Measurements from ENCODE around the gene ASXL1.

ASXL1 gene

GRCh38 chr20:32466739-32467505, 108.8 kb downstream of the ASXL1 start:
- DNase-seq (ENCODE audit: low spot score in 2 of 2) = no peak
- Mint-ChIP-seq H3K36me3 (no peaks in the 10 kb centered on the region), H3K4me3 (peak overlapping the region; percentile 50), H3K4me1 (peaks cover 19% of the 10 kb centered on the region), H3K9me3 (no peaks in the 10 kb centered on the region), H3K27me3 (no peaks in the 10 kb centered on the region), H3K27ac (no peak overlapping the region)
- ATAC-seq (ENCODE audit: low read depth) = no peak

- DNase-seq (ENCODE audit: low spot score in 2 of 2) (no peak), ATAC-seq (ENCODE audit: low read depth) (no peak)
- Mint-ChIP-seq H3K36me3 (no peaks in the 10 kb centered on the region), H3K4me1 (peaks cover 19% of the 10 kb centered on the region), H3K4me3 (peak overlapping the region; percentile 50), H3K27me3 (no peaks in the 10 kb centered on the region), H3K27ac (no peak overlapping the region), H3K9me3 (no peaks in the 10 kb centered on the region)
These were observed 109.6 kb downstream of the ASXL1 start for GRCh38 chr20:32467506-32468312.

- no peak for ATAC-seq (ENCODE audit: low read depth)
- Mint-ChIP-seq H3K27ac (no peak overlapping the region), H3K4me1 (peaks cover 19% of the 10 kb centered on the region), H3K9me3 (no peaks in the 10 kb centered on the region), H3K4me3 (peak overlapping the region; percentile 34), H3K36me3 (peaks cover 2% of the 10 kb centered on the region), H3K27me3 (no peaks in the 10 kb centered on the region)
- no peak for DNase-seq (ENCODE audit: low spot score in 2 of 2)
These were observed 110.1 kb downstream of the ASXL1 start for GRCh38 chr20:32468313-32468640.

GRCh38 chr20:32468860-32469259, 110.7 kb downstream of the ASXL1 start:
- Mint-ChIP-seq H3K9me3 (no peaks in the 10 kb centered on the region), H3K27ac (no peak overlapping the region), H3K27me3 (no peaks in the 10 kb centered on the region), H3K4me1 (peaks cover 23% of the 10 kb centered on the region), H3K36me3 (peaks cover 6% of the 10 kb centered on the region), H3K4me3 (no peak overlapping the region)
- DNase-seq (ENCODE audit: low spot score in 2 of 2) (no peak), ATAC-seq (ENCODE audit: low read depth) (no peak)

GRCh38 chr20:32470025-32470861, 112.1 kb downstream of the ASXL1 start:
- H3K4me3 Mint-ChIP-seq = peak overlapping the region; percentile 71

GRCh38 chr20:32470940-32471339, 112.8 kb downstream of the ASXL1 start:
- Mint-ChIP-seq H3K4me3 (no peak overlapping the region), H3K27ac (no peak overlapping the region), H3K4me1 (peaks cover 28% of the 10 kb centered on the region), H3K36me3 (peaks cover 6% of the 10 kb centered on the region), H3K9me3 (no peaks in the 10 kb centered on the region), H3K27me3 (no peaks in the 10 kb centered on the region)
- DNase-seq (ENCODE audit: low spot score in 2 of 2) (no peak), ATAC-seq (ENCODE audit: low read depth) (no peak)

More at GRCh38 chr20:32470025-32470861, 112.1 kb downstream of the ASXL1 start:
- DNase-seq (ENCODE audit: low spot score in 2 of 2) (no peak), ATAC-seq (ENCODE audit: low read depth) (peak; percentile 74)
- Mint-ChIP-seq H3K4me1 (peaks cover 23% of the 10 kb centered on the region), H3K36me3 (peaks cover 6% of the 10 kb centered on the region), H3K27ac (peak overlapping the region; percentile 67), H3K9me3 (no peaks in the 10 kb centered on the region), H3K27me3 (no peaks in the 10 kb centered on the region)

- Mint-ChIP-seq H3K4me1 (peaks cover 37% of the 10 kb centered on the region), H3K9me3 (no peaks in the 10 kb centered on the region), H3K4me3 (no peak overlapping the region), H3K36me3 (peaks cover 6% of the 10 kb centered on the region), H3K27me3 (no peaks in the 10 kb centered on the region), H3K27ac (no peak overlapping the region)
- DNase-seq (ENCODE audit: low spot score in 2 of 2) = no peak
- ATAC-seq (ENCODE audit: low read depth) = no peak
These were observed 114.6 kb downstream of the ASXL1 start for GRCh38 chr20:32472581-32473207.

- Mint-ChIP-seq H3K4me3 (no peak overlapping the region), H3K27ac (no peak overlapping the region), H3K4me1 (peaks cover 31% of the 10 kb centered on the region), H3K36me3 (peaks cover 6% of the 10 kb centered on the region), H3K27me3 (peaks cover 2% of the 10 kb centered on the region), H3K9me3 (no peaks in the 10 kb centered on the region)
- no peak for DNase-seq (ENCODE audit: low spot score in 2 of 2)
- ATAC-seq (ENCODE audit: low read depth) = no peak
These were observed 115.3 kb downstream of the ASXL1 start for GRCh38 chr20:32473231-32474008.

GRCh38 chr20:32474009-32474716, 116.0 kb downstream of the ASXL1 start:
- ATAC-seq (ENCODE audit: low read depth) = no peak
- peaks cover 6% of the 10 kb centered on the region for H3K36me3 Mint-ChIP-seq
- H3K27ac Mint-ChIP-seq = no peak overlapping the region
- H3K27me3 Mint-ChIP-seq = peaks cover 2% of the 10 kb centered on the region
- H3K4me1 Mint-ChIP-seq = peaks cover 28% of the 10 kb centered on the region
- no peak overlapping the region for H3K4me3 Mint-ChIP-seq
- DNase-seq (ENCODE audit: low spot score in 2 of 2) = no peak
- H3K9me3 Mint-ChIP-seq = no peaks in the 10 kb centered on the region

- H3K4me3 Mint-ChIP-seq = no peak overlapping the region
- H3K36me3 Mint-ChIP-seq = peaks cover 6% of the 10 kb centered on the region
- peaks cover 28% of the 10 kb centered on the region for H3K4me1 Mint-ChIP-seq
- H3K27ac Mint-ChIP-seq = no peak overlapping the region
- no peaks in the 10 kb centered on the region for H3K9me3 Mint-ChIP-seq
- DNase-seq (ENCODE audit: low spot score in 2 of 2) = no peak
- peaks cover 2% of the 10 kb centered on the region for H3K27me3 Mint-ChIP-seq
- ATAC-seq (ENCODE audit: low read depth) = no peak
These were observed 116.5 kb downstream of the ASXL1 start for GRCh38 chr20:32474717-32474966.

GRCh38 chr20:32474967-32475811, 117.1 kb downstream of the ASXL1 start:
- H3K27me3 Mint-ChIP-seq = peaks cover 2% of the 10 kb centered on the region
- ATAC-seq (ENCODE audit: low read depth) = peak; percentile 63
- peak overlapping the region; percentile 44 for H3K4me3 Mint-ChIP-seq
- no peaks in the 10 kb centered on the region for H3K9me3 Mint-ChIP-seq
- DNase-seq (ENCODE audit: low spot score in 2 of 2) = no peak
- peak overlapping the region; percentile 65 for H3K27ac Mint-ChIP-seq
- peaks cover 6% of the 10 kb centered on the region for H3K36me3 Mint-ChIP-seq
- peaks cover 25% of the 10 kb centered on the region for H3K4me1 Mint-ChIP-seq

All from memory B cell (primary cell).